HFFc6 (cell line): Measurements from ENCODE around the gene SCARB1. TPM values are rescaled to one million over a fixed set of nuclear protein-coding genes. Genes with fewer than 3 reads are reported as not detected.

Experiments
- DNase-seq: peaks from one replicate; pipeline ENCODE4 v3.0.0-alpha.2; 2018
- H3K27ac Mint-ChIP-seq: 2 replicates; pipeline ENCODE4 v1.8.0; 2020; ENCODE audit warnings: mild to moderate bottlenecking, mixed read lengths
- H3K27me3 Mint-ChIP-seq: 2 replicates; pipeline ENCODE4 v1.8.0; 2021; ENCODE audit warnings: mild to moderate bottlenecking, moderate library complexity, mixed read lengths; ENCODE audit not compliant: insufficient read depth
- H3K36me3 Mint-ChIP-seq: 2 replicates; pipeline ENCODE4 v1.8.0; 2021; ENCODE audit warnings: low read depth, mixed read lengths
- H3K4me1 Mint-ChIP-seq: 2 replicates; pipeline ENCODE4 v1.8.0; 2020; ENCODE audit warnings: low read depth, mixed read lengths
- H3K4me3 Mint-ChIP-seq: 2 replicates; pipeline ENCODE4 v1.8.0; 2020; ENCODE audit warnings: mild to moderate bottlenecking, moderate library complexity, mixed read lengths
- H3K9me3 Mint-ChIP-seq: 2 replicates; pipeline ENCODE4 v1.8.0; 2020; ENCODE audit warnings: mild to moderate bottlenecking, mixed read lengths
- total RNA-seq, 6 experiments: library from RNA; stranded (reverse); fragmentation: NEBNext Ultra II Directional; extraction: Animal tissue kit (Norgen Biotek cat#: 25700); gene quantifications; 2 replicates in 1 of 6; 3 replicates in 5 of 6; pipeline ENCODE4 v1.2.3, GENCODE V29; 2021
- TF ChIP-seq, protein P1 (sequence below): fragments of 200-600 bp; sonication (generic); IDR thresholded peaks from 2 replicates; pipeline ENCODE4 v1.5.0; 2021; ENCODE audit warnings: antibody characterized with exemption, mild to moderate bottlenecking

SCARB1 gene
- total RNA-seq, 6 experiments from 2014 or later, result 34.8 to 46.3 (median 36.8) TPM

GRCh38 chr12:124856132-124856841, 7.4 kb downstream of the SCARB1 start:
- Mint-ChIP-seq H3K9me3 (no peaks in the 10 kb centered on the region), H3K36me3 (peaks cover 2% of the 10 kb centered on the region), H3K4me1 (peaks cover 25% of the 10 kb centered on the region), H3K27me3 (peaks cover 3% of the 10 kb centered on the region), H3K4me3 (no peak overlapping the region), H3K27ac (no peak overlapping the region)
- DNase-seq, result no peak
- TF ChIP-seq, protein P1, sequence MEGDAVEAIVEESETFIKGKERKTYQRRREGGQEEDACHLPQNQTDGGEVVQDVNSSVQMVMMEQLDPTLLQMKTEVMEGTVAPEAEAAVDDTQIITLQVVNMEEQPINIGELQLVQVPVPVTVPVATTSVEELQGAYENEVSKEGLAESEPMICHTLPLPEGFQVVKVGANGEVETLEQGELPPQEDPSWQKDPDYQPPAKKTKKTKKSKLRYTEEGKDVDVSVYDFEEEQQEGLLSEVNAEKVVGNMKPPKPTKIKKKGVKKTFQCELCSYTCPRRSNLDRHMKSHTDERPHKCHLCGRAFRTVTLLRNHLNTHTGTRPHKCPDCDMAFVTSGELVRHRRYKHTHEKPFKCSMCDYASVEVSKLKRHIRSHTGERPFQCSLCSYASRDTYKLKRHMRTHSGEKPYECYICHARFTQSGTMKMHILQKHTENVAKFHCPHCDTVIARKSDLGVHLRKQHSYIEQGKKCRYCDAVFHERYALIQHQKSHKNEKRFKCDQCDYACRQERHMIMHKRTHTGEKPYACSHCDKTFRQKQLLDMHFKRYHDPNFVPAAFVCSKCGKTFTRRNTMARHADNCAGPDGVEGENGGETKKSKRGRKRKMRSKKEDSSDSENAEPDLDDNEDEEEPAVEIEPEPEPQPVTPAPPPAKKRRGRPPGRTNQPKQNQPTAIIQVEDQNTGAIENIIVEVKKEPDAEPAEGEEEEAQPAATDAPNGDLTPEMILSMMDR, result peak; percentile 26; the same call in 1 of the 2 replicates

DNA sequence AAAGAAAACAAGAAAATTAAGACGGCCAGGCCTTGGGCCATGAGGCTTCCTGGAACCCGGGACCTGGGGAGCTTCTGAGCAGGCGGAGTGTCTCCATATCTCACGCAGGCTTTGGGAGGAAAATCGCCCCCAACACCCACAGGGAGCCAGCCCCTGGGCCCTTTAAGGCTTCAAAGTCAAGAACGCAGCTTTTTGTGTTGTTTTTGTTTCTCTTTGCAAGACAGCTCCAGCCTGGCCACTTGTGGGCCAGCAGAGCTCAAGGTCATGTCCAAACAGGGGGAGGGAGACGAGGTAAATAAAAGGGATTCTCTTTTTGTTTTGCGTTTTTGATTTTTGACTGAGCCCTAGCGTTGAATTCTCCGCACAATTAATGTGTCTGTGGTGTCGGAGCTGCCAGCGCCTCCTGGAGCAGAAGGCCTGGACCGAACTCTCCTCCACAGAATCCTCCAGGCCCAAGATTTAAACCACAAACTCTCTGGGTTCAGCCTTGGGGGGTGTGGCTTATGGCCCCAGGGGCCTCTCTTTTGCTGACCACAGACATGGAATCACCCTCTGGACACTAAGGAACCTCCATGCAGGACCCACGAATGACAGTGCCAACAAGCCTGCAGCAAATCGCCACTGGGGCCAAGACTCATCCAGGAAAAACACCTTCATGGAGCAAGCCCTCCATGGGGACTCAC, 8.2 kb downstream of the SCARB1 start:
- peaks cover 3% of the 10 kb centered on the region for H3K27me3 Mint-ChIP-seq
- H3K27ac Mint-ChIP-seq, result no peak overlapping the region
- H3K36me3 Mint-ChIP-seq, result peaks cover 7% of the 10 kb centered on the region
- H3K9me3 Mint-ChIP-seq, result no peaks in the 10 kb centered on the region
- TF ChIP-seq, protein P1, result no peak
- DNase-seq, result no peak
- H3K4me3 Mint-ChIP-seq, result no peak overlapping the region
- peaks cover 25% of the 10 kb centered on the region for H3K4me1 Mint-ChIP-seq

GRCh38 chr12:124854637-124855184, 9.0 kb downstream of the SCARB1 start:
- H3K4me3 Mint-ChIP-seq, result no peak overlapping the region
- H3K4me1 Mint-ChIP-seq, result peaks cover 25% of the 10 kb centered on the region
- TF ChIP-seq, protein P1, result no peak
- no peak for DNase-seq
- H3K27ac Mint-ChIP-seq, result no peak overlapping the region
- peaks cover 3% of the 10 kb centered on the region for H3K27me3 Mint-ChIP-seq
- peaks cover 7% of the 10 kb centered on the region for H3K36me3 Mint-ChIP-seq
- H3K9me3 Mint-ChIP-seq, result no peaks in the 10 kb centered on the region

DNA sequence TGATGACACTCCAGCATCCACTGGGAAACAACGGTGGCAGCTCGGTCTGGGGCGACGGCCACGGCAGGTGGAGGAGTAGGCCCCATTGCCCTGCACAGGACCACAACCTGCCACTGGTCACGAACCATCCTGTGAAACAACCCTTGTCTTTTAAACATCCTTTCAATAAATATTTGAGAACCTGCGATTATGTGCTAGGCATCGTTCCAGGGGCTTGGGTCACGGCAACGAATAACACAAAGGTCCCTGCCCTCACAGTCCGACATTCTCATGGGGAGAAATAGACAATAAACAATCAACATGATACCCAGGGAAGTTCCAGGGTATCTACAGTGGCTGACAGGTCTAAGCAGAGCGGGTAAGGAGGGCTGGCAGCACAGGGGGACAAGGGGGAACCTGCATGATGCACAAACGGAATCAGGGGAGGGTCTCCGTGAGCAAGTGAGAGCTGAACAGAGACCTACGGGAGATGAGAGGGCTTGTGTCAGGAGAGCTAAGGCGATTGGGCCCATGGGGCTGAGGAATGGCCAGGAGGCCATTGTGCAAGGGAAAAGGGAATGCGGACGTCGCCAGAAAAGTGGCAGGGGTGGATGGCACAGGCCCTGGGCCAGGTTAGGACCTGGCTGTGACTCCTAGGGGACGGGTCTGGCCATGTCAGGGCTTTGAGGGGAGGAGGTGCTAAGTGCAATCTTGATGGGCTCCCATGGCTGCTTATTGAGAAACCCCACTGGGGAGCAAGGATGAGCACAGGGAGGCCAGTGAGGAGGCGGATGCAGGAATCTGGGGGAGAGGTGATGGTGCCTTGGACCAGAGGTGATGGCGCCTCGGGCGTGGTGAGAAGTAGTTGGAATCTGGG, 9.7 kb downstream of the SCARB1 start:
- Mint-ChIP-seq H3K4me1 (peaks cover 25% of the 10 kb centered on the region), H3K4me3 (no peak overlapping the region), H3K9me3 (no peaks in the 10 kb centered on the region), H3K36me3 (peaks cover 7% of the 10 kb centered on the region), H3K27me3 (peaks cover 3% of the 10 kb centered on the region), H3K27ac (no peak overlapping the region)
- TF ChIP-seq, protein P1, result no peak
- no peak for DNase-seq

DNA sequence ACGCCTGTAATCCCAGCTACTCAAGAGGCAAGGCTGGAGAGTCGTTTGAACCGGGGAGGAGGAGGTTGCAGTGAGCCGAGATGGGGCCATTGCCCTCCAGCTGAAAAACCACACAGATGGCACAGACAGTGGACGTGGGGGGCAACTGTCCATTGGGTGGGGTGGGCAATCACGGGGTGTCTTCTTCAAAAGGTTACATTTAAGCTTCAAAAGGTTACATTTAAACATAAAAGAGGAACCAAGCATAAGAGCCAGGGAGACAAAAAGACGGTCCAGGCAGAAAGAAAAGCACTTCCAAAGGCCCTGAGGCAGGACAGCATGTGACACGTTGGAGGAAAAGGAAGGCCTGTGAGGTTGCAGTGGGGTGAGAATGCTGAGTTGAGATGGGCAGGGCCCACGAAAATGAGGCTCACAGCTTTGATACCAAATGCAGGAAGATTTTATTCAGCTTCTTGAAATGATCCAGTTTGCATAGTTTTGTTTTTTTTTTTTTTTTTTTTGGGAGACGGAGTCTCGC, 10.7 kb downstream of the SCARB1 start:
- peaks cover 25% of the 10 kb centered on the region for H3K4me1 Mint-ChIP-seq
- no peak for DNase-seq
- peaks cover 13% of the 10 kb centered on the region for H3K36me3 Mint-ChIP-seq
- no peaks in the 10 kb centered on the region for H3K9me3 Mint-ChIP-seq
- H3K4me3 Mint-ChIP-seq, result no peak overlapping the region
- TF ChIP-seq, protein P1, result no peak
- H3K27me3 Mint-ChIP-seq, result peaks cover 3% of the 10 kb centered on the region
- H3K27ac Mint-ChIP-seq, result no peak overlapping the region
